ENCODE data around the gene WRAP73. TPM values are rescaled to one million over a fixed set of nuclear protein-coding genes. Genes with fewer than 3 reads are reported as not detected.
A peak's percentile ranks its signal among the peaks of the same experiment; 100 is the strongest.

WRAP73 gene
- total RNA-seq, 1 experiment from 2014 or later, result 57.2 TPM

- no peaks in the 10 kb centered on the region for H3K9me3 ChIP-seq (ENCODE audit: low read length)
- no peak within 1 kb of the TSS for H3K27ac ChIP-seq (ENCODE audit: low read length)
- peak within 1 kb of the TSS; percentile 73 for H3K4me3 ChIP-seq (ENCODE audit: low read length)
- no TSS peak for BruUV-seq (replicated peaks)
- H2AFZ ChIP-seq (ENCODE audit: low read length), result peak within 1 kb of the TSS; percentile 86
- no peaks in the 10 kb centered on the region for H4K20me1 ChIP-seq (ENCODE audit: low read length)
- no peaks in the 10 kb centered on the region for H3K9me2 ChIP-seq (replicated peaks; ENCODE audit: low read length)
- ChIA-PET CTCF (no interaction called here), POLR2A (ENCODE audit: unreplicated experiment) (no interaction called here)
- peak within 1 kb of the TSS; percentile 90 for H3K4me2 ChIP-seq (ENCODE audit: low read length)
- H3K36me3 ChIP-seq (ENCODE audit: low read depth, low read length), result no peaks in the 10 kb centered on the region
- peaks cover 32% of the 10 kb centered on the region for H3K4me1 ChIP-seq (ENCODE audit: insufficient read depth, low read length)
- DNase-seq (peak; percentile 75), ATAC-seq (peak; percentile 60)
- H3K79me2 ChIP-seq (ENCODE audit: low read length), result no peaks in the 10 kb centered on the region
- TF ChIP-seq EZH2 (IDR thresholded peaks at IDR 0.05; ENCODE audit: low read length, unreplicated experiment) (no peak), EZH2phosphoT487 (IDR thresholded peaks at IDR 0.05; ENCODE audit: borderline replicate concordance, low read length) (no peak), CTCF (conservative IDR thresholded peaks at IDR 0.05; ENCODE audit: low read depth, low read length) (no peak)
- no peak within 1 kb of the TSS for H3K9ac ChIP-seq (ENCODE audit: low read length)
- intact Hi-C loops (cut with micrococcal nuclease), result no loop called here
- H3K27me3 ChIP-seq (ENCODE audit: low read length), result no peaks in the 10 kb centered on the region
- no peaks in the 10 kb centered on the region for H3F3A ChIP-seq (ENCODE audit: low read length, unreplicated experiment)
Observed at GRCh38 chr1:3611170-3612019, 38.5 kb downstream of the WRAP73 start, which contains the start of gene MEGF6. TSS of gene MEGF6 (minus strand) at chr1:3611508. CDS start at chr1:3611268, 240 bp downstream.

- H3K4me1 ChIP-seq (ENCODE audit: insufficient read depth, low read length), result peaks cover 32% of the 10 kb centered on the region
Observed at GRCh38 chr1:3610527-3611169, 39.3 kb downstream of the WRAP73 start.

More at GRCh38 chr1:3610527-3611169, 39.3 kb downstream of the WRAP73 start:
- peak; percentile 2 for ATAC-seq
- ChIA-PET CTCF (no interaction called here), POLR2A (ENCODE audit: unreplicated experiment) (no interaction called here)
- peak overlapping the region; percentile 86 for H2AFZ ChIP-seq (ENCODE audit: low read length)
- no peak for DNase-seq
- H3K4me3 ChIP-seq (ENCODE audit: low read length), result peak overlapping the region; percentile 73
- H4K20me1 ChIP-seq (ENCODE audit: low read length), result no peaks in the 10 kb centered on the region
- peak overlapping the region; percentile 90 for H3K4me2 ChIP-seq (ENCODE audit: low read length)
- BruUV-seq (replicated peaks), result no TSS peak
- H3K9me2 ChIP-seq (replicated peaks; ENCODE audit: low read length), result no peaks in the 10 kb centered on the region
- H3K9ac ChIP-seq (ENCODE audit: low read length), result no peak overlapping the region
- intact Hi-C loops (cut with micrococcal nuclease), result no loop called here
- H3K79me2 ChIP-seq (ENCODE audit: low read length), result no peaks in the 10 kb centered on the region
- H3K27ac ChIP-seq (ENCODE audit: low read length), result no peak overlapping the region
- H3F3A ChIP-seq (ENCODE audit: low read length, unreplicated experiment), result no peaks in the 10 kb centered on the region
- H3K36me3 ChIP-seq (ENCODE audit: low read depth, low read length), result no peaks in the 10 kb centered on the region
- TF ChIP-seq EZH2phosphoT487 (IDR thresholded peaks at IDR 0.05; ENCODE audit: borderline replicate concordance, low read length) (no peak), CTCF (conservative IDR thresholded peaks at IDR 0.05; ENCODE audit: low read depth, low read length) (no peak), EZH2 (IDR thresholded peaks at IDR 0.05; ENCODE audit: low read length, unreplicated experiment) (no peak)
- no peaks in the 10 kb centered on the region for H3K9me3 ChIP-seq (ENCODE audit: low read length)
- no peaks in the 10 kb centered on the region for H3K27me3 ChIP-seq (ENCODE audit: low read length)

Measured in PC-3 (cell line).